Neural progenitor cell (in vitro differentiated cells): ENCODE results near the gene NDUFA8.

Source experiments
- CTCF ChIP-seq: fragments of 200-600 bp; sonication (generic); IDR thresholded peaks from 2 replicates; pipeline ENCODE4 v1.5.1; 2017; ENCODE audit warnings: antibody characterized with exemption, mild to moderate bottlenecking
- EZH2 ChIP-seq: fragments of 200-600 bp; sonication (generic); IDR thresholded peaks from 2 replicates; pipeline ENCODE4 v1.6.1; 2017; ENCODE audit warnings: antibody characterized with exemption, mild to moderate bottlenecking, moderate library complexity
- EZH2phosphoT487 ChIP-seq: fragments of 200-600 bp; sonication (generic); IDR thresholded peaks from 2 replicates; pipeline ENCODE4 v1.6.1; 2017; ENCODE audit warnings: antibody characterized with exemption

- TF ChIP-seq CTCF (no peak), EZH2 (no peak), EZH2phosphoT487 (no peak)
Observed at GRCh38 chr9:122112238-122112637, 47.3 kb downstream of the NDUFA8 start.
